ENCODE results near the gene PRIM2. TPM values are rescaled to one million over a fixed set of nuclear protein-coding genes. Genes with fewer than 3 reads are reported as not detected.
"Not testable (repeated sequence)": the region's sequence is repeated elsewhere in the genome, so short reads cannot be mapped to it uniquely, and the experiment has no call there.

Gene PRIM2
- 25.7 TPM for total RNA-seq

GRCh38 chr6:57317060-57317943 is at the start of gene PRIM2:
PRIM2 (plus strand) TSS chr6:57317630; CDS start chr6:57318446, 816 bp downstream.
- DNase-seq: peak; percentile 80

GRCh38 chr6:57268294-57268640 is 49.2 kb upstream of the PRIM2 start:
- no peak for DNase-seq

- DNase-seq: not testable (repeated sequence)
Measured at GRCh38 chr6:57274113-57274824, 43.2 kb upstream of the PRIM2 start.

- no peak for DNase-seq
Measured at GRCh38 chr6:57275384-57275783, 42.0 kb upstream of the PRIM2 start.

GRCh38 chr6:57276946-57277345 is 40.5 kb upstream of the PRIM2 start:
- DNase-seq: no peak

GRCh38 chr6:57278570-57278969 is 38.9 kb upstream of the PRIM2 start:
- DNase-seq: no peak

- no peak for DNase-seq
Measured at GRCh38 chr6:57279013-57279412, 38.4 kb upstream of the PRIM2 start.

- no peak for DNase-seq
Measured at GRCh38 chr6:57283106-57283505, 34.3 kb upstream of the PRIM2 start.

- DNase-seq: no peak
Measured at GRCh38 chr6:57283911-57284455, 33.4 kb upstream of the PRIM2 start.

GRCh38 chr6:57288136-57288535 is 29.3 kb upstream of the PRIM2 start:
- not testable (repeated sequence) for DNase-seq

- not testable (repeated sequence) for DNase-seq
Measured at GRCh38 chr6:57293472-57293871, 24.0 kb upstream of the PRIM2 start.

GRCh38 chr6:57294862-57295445 is 22.5 kb upstream of the PRIM2 start:
- DNase-seq: no peak

- DNase-seq: no peak
Measured at GRCh38 chr6:57297505-57297904, 19.9 kb upstream of the PRIM2 start.

GRCh38 chr6:57298741-57299140 is 18.7 kb upstream of the PRIM2 start:
- no peak for DNase-seq

- no peak for DNase-seq
Measured at GRCh38 chr6:57301757-57302156, 15.7 kb upstream of the PRIM2 start.

GRCh38 chr6:57302477-57302876 is 15.0 kb upstream of the PRIM2 start:
- no peak for DNase-seq

- DNase-seq: no peak
Measured at GRCh38 chr6:57303931-57304681, 13.3 kb upstream of the PRIM2 start.

GRCh38 chr6:57305107-57305506 is 12.3 kb upstream of the PRIM2 start:
- no peak for DNase-seq

GRCh38 chr6:57305761-57306160 is 11.7 kb upstream of the PRIM2 start:
- no peak for DNase-seq

GRCh38 chr6:57306273-57306672 is 11.2 kb upstream of the PRIM2 start:
- no peak for DNase-seq

- DNase-seq: no peak
Measured at GRCh38 chr6:57307850-57308249, 9.6 kb upstream of the PRIM2 start.

GRCh38 chr6:57308755-57309154 is 8.7 kb upstream of the PRIM2 start:
- not testable (repeated sequence) for DNase-seq
